ENCODE measurements around the gene AQP12A. TPM values are rescaled to one million over a fixed set of nuclear protein-coding genes. Genes with fewer than 3 reads are reported as not detected.

The AQP12A gene
- total RNA-seq, 1 donor from 2014 or later, result not detected

DNA sequence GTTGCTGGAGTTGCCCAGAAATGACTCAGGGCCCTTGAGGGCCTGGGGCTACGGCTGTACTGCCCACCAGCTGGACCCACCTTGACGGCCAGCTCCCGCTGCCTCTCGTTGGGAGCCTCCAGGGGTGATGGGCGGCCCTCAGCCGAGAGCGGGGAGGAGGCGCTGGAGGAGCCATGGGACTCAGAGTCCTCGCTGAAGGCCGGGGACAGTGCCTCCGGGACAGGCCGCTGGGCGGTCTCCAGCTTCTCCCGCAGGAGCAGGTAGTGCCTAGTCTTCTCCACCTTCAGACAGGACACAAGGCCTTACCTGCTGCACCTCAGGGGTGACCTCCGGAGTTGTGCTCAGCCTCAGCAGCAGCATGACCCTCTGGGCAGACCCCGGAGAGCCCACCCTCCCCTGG lies 30.7 kb downstream of the AQP12A start:
- DNase-seq (ENCODE audit: low read depth in 2 of 2), result no peak

GRCh38 chr2:240722796-240723735 lies 31.4 kb downstream of the AQP12A start:
- DNase-seq (ENCODE audit: low read depth in 2 of 2), result no peak

- no peak for DNase-seq (ENCODE audit: low read depth in 2 of 2)
Measured at GRCh38 chr2:240723851-240724250, 32.2 kb downstream of the AQP12A start.

DNA sequence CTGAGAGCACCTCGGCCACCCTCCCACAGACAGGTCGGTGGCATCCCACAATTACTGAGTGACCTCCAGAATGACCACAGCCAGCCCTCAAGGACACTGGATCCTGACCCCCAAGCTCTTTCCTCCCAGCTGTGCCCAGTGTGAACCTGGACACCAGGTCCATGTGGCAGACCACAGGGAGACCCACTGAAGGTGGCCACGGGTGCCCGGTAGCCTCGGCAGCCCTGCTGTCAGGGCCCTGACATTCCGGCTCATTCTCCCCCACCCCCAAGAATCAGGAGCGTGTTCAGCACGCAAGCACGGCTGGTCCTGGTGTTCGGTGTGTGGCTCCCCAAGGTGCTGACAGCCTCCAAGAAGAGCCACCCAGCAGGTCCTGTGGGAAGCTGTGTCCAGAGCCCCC lies 32.8 kb downstream of the AQP12A start:
- DNase-seq (ENCODE audit: low read depth in 2 of 2), result no peak

- DNase-seq (ENCODE audit: low read depth in 2 of 2), result no peak
Measured at GRCh38 chr2:240725266-240725665, 33.6 kb downstream of the AQP12A start.

- no peak for DNase-seq (ENCODE audit: low read depth in 2 of 2)
Measured at GRCh38 chr2:240725671-240726070, 34.0 kb downstream of the AQP12A start.

- DNase-seq (ENCODE audit: low read depth in 2 of 2), result no peak
Measured at GRCh38 chr2:240726876-240727275, 35.2 kb downstream of the AQP12A start.

DNA sequence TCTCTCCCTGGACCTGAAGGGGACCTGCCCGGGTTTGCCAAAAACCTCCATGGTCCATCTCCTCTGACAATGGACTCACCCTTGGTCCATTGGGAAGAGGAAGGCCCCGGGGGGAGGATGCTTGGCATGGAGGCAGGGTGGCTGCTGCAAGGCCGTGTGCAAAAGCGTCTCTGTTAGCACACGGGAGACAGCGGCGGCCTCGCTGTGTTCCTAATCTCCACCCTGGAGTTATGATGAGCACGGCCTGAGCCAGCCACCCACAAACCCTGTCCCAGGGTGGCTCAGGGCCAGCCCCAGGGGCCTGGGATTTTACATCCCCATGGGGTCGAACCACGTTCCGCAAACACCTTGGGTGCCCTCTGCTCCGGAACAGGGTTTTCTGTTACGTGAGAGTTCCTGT lies 35.8 kb downstream of the AQP12A start:
- no peak for DNase-seq (ENCODE audit: low read depth in 2 of 2)

DNA sequence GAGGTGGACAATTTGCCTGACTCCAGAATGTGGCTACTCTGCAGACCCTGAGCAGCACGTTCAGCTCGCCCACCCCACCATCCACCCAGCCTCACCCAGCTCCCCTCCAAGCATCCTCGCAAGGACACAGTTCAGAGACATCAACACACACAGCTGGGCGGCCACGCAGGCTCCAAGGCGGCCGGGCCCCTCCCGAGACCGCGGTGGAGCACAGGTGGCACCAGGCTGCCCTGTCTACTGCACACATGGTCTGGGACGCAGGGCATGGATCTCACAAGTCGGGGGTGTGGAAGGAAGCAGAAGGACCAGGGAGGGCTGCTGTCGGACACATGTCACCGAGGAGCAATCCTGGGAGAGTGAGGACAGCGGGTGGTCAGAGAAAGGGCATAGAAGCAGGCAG lies 36.2 kb downstream of the AQP12A start:
- DNase-seq (ENCODE audit: low read depth in 2 of 2), result no peak

- DNase-seq (ENCODE audit: low read depth in 2 of 2), result no peak
Measured at GRCh38 chr2:240728361-240728760, 36.7 kb downstream of the AQP12A start.

DNA sequence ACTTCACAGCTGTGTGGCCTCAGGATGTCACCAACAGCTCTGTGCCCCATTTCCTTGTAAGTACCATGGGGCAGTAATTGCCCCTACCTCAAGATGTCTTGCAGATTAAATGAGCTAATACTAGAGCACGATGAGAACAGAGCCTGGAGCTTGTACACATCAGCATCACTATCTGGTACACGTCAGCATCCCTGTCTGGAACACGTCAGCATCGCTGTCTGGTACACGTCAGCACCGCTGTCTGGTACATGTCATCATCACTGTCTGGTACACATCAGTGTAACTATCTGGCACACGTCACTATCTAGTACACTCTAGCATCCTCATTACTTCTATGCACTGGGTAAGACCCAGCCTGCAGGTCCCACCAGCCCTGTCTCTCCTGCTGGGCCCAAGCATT lies 37.2 kb downstream of the AQP12A start:
- no peak for DNase-seq (ENCODE audit: low read depth in 2 of 2)

DNA sequence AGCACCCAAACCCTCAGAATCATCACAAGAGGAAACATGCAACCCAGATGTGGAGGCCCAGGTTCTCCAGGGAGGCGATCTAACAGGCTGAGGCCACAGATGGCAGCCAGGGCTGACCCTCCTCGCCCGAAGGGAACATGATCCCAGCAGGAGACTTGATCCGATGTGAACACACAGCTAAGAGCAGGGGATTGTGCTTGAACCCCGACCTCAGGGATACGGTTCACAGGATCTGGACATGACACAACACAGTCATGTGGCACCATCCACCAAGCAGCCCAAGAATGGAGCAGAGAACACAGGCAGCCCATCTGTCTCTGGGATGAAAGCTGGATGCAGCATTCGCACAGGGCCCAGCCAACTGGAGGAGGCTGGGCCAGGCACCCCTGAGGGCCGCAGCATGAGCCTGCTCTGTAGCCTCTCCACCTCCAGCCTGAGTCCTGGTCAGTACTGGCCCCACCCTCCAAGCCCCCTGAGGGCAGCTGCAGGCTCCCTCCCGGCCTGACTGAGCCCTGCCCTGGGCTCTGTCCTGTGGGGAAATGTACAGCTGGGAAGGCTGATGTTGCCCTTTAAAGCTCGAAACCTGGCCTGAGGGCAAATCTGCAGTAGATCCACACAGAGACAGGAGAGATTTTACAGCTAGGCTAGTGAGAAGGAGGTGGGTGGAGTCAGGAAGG lies 39.0 kb downstream of the AQP12A start:
- no peak for DNase-seq (ENCODE audit: low read depth in 2 of 2)

GRCh38 chr2:240731178-240731545 lies 39.5 kb downstream of the AQP12A start:
- no peak for DNase-seq (ENCODE audit: low read depth in 2 of 2)

GRCh38 chr2:240732184-240732583 lies 40.5 kb downstream of the AQP12A start:
- DNase-seq (ENCODE audit: low read depth in 2 of 2), result no peak

GRCh38 chr2:240732911-240733622 lies 41.4 kb downstream of the AQP12A start:
- DNase-seq (ENCODE audit: low read depth in 2 of 2), result no peak

- DNase-seq (ENCODE audit: low read depth in 2 of 2), result peak in 1 of 2 donors; percentile 14
Measured at GRCh38 chr2:240733803-240734495, 42.3 kb downstream of the AQP12A start.

DNA sequence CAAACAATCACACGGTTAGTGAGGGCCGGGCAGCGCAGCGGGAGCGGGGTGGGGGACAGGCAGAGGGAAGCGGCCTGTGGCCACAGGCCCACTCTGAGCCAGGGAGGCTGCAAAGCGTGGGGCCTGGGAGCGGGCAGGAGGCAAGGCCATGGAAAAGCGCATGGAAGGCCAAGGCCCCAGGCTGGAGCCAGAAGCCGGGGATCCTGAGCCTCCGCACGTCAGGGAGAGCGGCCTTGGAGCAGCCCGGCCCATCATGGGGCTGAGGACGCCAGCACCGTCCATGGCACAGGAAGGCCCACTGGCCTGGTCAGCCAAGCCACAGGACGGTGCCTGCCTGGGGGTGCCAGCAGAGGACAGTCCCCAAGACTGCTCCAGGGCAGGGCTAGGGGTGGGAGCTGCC lies 43.1 kb downstream of the AQP12A start:
- DNase-seq (ENCODE audit: low read depth in 2 of 2), result no peak

DNA sequence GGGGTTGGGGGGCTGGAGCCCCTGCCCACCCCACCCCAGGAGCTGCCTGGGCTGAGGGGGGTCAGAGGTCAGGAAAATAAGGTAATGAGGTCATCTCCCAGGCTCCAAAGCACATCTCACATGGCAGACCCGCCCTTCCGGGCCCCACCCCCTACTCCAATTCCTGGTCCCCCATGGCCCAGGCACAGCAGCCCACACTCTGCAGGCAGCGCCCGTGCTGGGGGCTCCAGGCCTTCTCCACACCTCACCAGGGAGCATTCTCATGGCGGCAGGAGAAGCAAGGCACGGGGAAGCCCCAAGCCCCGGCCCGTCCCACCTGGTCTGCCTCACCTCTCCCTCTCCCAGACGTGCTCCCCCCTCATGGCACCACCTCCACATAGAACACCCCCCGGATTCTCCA lies 43.8 kb downstream of the AQP12A start:
- no peak for DNase-seq (ENCODE audit: low read depth in 2 of 2)

- no peak for DNase-seq (ENCODE audit: low read depth in 2 of 2)
Measured at GRCh38 chr2:240736281-240737250, 44.9 kb downstream of the AQP12A start.

DNA sequence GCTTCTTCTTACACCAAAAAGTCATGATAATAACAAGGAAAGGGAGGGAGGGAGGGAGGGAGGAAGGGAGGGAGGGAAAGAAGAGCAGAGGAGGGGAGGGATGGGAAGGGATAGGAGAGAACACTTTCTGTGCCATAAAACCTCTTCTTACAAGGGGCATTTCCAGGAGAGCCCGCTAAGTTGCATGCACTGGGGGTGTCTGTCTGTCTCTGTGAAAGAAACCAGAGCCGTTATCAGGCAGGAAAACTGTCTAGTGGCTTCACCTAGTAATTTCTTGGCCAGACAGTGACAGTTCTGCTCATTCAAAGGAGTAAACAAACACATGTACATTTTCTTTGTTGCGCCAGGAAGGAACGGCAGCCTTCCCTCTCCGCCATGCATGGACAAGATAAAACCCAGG lies 45.8 kb downstream of the AQP12A start:
- DNase-seq (ENCODE audit: low read depth in 2 of 2), result no peak
